GM18517 (cell line): ENCODE measurements around the gene NPHP1.
"Not testable (repeated sequence)": the region's sequence is repeated elsewhere in the genome, so short reads cannot be mapped to it uniquely, and the experiment has no call there.

Source experiments
- ATAC-seq: cut with Tn5 transposase; IDR thresholded peaks from one replicate; pipeline ENCODE4 v1.9.1; 2021; ENCODE audit warnings: mild to moderate bottlenecking, moderate library complexity; ENCODE audit not compliant: unreplicated experiment

Gene NPHP1

DNA sequence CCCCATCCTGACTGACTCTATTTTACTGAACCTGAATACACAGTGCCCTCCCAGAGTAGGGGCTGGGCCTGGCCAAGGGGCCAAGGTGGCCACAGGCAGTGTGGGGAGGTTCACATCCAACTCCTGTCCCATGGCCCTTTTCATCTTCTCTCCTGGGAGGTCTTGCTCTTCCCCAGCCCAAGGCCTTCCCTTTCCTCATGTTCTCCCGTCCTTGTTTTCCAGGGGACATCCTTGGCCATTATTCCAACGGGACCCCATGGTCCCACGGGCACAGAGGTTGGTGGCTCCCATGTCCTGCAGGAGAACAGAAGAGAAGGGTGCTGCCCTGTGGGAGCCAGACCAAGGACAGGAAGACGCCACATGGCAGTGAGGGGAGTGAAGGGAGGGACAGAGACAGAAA lies 99.6 kb downstream of the NPHP1 start:
- no peak for ATAC-seq

- ATAC-seq, result no peak
Observed at GRCh38 chr2:110104025-110104771, 100.6 kb downstream of the NPHP1 start.

GRCh38 chr2:110103061-110103961 lies 101.5 kb downstream of the NPHP1 start:
- no peak for ATAC-seq

- ATAC-seq, result no peak
Observed at GRCh38 chr2:110101901-110102803, 102.7 kb downstream of the NPHP1 start.

GRCh38 chr2:110101280-110101844 lies 103.5 kb downstream of the NPHP1 start:
- no peak for ATAC-seq

- not testable (repeated sequence) for ATAC-seq
Observed at GRCh38 chr2:110100880-110101279, 103.9 kb downstream of the NPHP1 start.

DNA sequence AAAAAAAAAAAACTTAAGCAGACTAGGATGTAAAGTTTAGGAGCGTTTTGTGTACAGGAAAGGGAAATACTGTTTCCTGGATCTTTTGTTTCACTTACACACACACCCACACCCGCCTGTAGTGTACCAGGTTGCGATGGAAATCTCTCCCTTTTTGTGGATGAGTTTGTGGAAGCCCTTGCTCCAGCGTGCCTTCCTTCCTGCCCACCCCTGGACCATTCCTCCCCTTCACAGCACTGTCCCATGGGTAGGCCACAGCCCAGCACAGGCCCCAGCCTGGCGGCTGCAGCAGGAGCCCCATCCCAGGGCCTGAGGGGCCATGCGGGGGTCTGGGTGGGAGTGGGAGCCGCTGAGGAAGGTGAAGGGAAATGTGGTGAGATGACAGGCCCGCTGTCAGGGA lies 104.3 kb downstream of the NPHP1 start:
- ATAC-seq, result no peak

DNA sequence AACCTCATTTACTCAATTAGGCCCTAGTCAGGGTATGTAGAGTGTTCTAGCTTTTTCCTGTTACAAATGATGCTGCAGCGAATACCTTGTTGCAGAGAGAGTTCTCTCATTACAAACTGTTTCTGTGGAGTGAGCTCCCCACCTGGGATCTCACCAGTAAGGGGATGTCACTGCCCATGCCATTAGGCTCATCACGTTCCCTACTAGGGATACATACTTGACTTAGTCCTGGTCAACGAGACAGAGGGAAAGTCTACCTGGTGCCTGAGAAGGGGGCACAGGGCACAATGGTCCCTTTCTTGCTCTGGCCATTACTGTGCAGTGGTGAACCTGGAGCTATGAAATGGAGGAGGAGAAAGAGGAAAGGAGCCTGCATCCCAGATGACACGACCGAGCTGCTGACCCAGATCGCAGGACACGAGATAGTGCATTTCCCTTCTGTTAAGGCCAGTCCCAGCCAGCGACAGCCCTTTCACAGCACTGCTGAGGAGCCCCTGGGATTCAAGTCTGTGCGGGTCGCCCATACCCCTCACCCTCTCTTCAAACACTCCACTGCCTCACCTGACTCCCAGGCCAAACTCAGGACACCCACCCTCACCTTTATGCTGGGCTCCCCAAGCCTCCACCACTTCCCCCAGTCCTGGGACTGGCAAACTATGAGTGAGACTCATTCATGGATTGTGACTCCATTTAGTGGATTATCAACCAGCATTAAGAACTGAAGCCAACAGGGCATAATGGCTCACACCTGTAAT lies 105.2 kb downstream of the NPHP1 start:
- ATAC-seq, result no peak

GRCh38 chr2:110099038-110099425 lies 105.8 kb downstream of the NPHP1 start:
- ATAC-seq, result no peak

DNA sequence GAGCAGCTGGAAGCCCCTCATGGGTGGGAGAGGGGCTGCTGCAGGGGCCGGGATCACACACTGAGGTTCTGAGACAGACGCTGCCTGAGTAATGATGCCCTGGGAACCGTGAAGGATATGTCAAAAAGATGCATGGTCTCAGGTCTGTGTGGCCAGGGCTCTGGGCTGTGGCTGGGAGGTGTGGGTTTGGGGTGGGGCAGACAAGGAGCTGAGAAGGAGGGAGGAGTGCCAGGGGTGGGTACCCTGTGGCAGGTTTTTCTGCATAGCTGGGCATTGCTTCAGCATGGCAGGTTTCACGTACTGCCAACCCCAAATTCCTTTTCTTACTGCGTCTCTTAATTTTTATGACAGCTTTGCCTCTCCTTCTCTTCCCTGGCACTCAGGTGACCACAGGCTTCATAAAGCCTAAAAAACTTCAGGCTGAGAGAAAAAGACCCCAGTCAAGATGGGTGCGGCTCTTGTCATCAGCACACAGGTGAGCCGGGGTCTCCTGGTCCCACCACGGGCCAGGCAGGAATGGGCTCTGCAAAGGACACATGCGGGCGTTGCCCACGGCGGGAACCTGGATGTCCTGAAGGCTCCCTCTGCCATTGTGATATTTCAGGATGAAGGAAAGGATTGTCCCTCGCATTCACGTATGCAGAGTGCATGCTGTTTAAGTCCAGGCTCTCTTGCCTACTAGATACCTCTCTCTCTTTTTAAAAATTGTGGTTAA lies 107.2 kb downstream of the NPHP1 start:
- ATAC-seq, result no peak

GRCh38 chr2:110095994-110096633 lies 108.7 kb downstream of the NPHP1 start:
- no peak for ATAC-seq

DNA sequence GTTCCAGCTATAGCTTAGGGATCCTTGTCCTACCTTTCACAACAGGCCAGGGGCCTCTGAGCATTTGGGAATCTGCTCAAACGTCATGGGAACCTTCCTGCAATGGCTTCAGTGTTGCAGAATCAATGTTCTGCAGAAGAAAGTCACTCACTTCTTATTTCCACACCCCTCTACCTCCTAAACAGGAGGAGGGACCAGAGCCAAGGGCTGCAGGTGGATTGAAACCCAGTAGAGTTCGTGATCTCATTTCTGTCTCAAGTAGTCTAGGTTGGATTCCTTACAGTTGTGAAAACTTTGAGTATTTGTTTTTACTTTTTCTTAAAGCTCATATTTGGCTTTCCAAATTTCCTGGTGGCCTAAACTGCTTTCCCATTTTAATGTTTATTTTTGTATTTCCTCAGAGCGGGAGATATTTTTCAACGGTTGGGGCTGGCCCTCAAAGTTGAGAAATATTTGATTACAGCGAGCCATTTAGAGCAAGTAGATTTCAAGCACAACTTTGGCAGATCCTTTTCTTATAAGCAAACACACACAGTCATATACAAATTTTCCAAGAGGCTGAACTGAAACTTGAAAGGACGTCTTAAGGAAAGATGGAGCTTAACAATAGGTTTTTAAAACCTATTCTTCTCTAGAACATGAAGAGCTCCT lies 109.8 kb downstream of the NPHP1 start:
- ATAC-seq, result not testable (repeated sequence)

DNA sequence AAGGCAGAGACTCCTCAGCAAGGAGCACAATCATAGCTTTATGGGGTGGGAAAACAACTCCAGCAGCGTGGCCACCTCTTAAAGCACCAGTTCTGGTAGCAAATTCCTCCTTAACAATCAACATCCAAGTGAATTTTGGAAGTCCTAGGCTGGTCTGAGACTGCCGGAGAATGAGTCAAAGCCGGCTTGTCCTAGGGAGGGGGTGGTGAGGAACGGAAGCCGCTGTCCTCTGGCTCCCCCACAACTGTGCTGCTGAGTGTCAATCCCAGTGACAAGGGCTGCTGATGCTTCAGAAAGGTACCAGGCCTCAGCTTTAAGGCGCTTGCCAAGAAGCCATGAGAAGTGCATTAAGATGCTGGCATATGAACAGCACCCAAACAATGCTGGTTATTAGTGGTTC lies 110.9 kb downstream of the NPHP1 start:
- ATAC-seq, result not testable (repeated sequence)

GRCh38 chr2:110090164-110090563 lies 114.6 kb downstream of the NPHP1 start:
- ATAC-seq, result not testable (repeated sequence)

DNA sequence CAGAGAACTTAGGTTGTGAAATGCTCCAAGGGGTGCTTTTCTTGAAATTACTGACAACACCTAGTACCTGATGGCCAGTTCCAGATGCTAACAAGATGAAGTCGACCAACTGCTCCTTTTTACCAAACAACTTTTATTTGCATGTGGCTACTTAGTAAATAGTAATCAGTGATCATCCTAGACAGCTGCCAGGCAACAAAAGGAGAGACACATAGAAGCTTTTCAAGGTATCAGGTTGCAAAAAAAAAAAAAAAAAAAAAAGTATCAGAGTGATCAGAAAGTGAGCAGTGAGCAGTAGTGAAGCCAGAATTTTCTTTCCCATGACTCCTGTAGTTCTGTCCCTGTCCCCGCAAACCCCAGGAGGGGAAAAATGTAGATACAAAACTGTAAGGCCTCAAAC lies 121.1 kb downstream of the NPHP1 start:
- ATAC-seq, result not testable (repeated sequence)

- not testable (repeated sequence) for ATAC-seq
Observed at GRCh38 chr2:110083162-110083561, 121.7 kb downstream of the NPHP1 start.

GRCh38 chr2:110078104-110078503 lies 126.7 kb downstream of the NPHP1 start:
- not testable (repeated sequence) for ATAC-seq

DNA sequence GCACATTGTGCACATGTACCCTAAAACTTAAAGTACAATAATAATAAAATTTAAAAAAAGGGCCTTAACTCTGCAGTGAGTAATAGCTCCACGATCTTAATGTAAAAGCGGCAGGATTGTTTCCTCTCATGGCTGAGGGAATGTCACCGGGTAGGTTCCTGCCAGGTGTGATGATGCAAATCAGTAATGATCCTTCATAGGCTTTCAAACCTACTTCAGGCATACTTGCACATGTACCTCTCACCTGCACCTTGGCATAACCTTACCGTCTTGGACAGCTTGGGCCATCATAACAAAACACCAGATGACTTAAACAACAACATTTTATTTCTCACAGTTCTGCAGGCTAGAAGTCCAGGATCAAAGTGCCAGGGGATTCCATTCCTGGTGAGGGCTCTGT lies 128.9 kb downstream of the NPHP1 start:
- not testable (repeated sequence) for ATAC-seq
